Ovary (tissue), 3 donors: ENCODE measurements around the gene AMTN.

Source experiments
- CTCF ChIP-seq, 3 donors: fragments of 450-650 bp in 2 of 3; fragments of 200-600 bp in 1 of 3; IDR thresholded peaks; one replicate each; pipeline versions ENCODE4 v1.5.1 to v1.8.0; 2016 to 2022; ENCODE audit warnings: antibody characterized with exemption in 3 of 3, mild to moderate bottlenecking in 1 of 3
- EP300 ChIP-seq: sonication (generic); formaldehyde crosslinking; IDR thresholded peaks from one replicate; pipeline ENCODE4 v1.6.1; 2017; ENCODE audit warnings: antibody characterized with exemption
- POLR2A ChIP-seq: fragments of 450-650 bp; IDR thresholded peaks from one replicate; pipeline ENCODE4 v1.6.1; 2017; ENCODE audit warnings: antibody characterized with exemption, mild to moderate bottlenecking, moderate library complexity
- donor health status: DM: no; HTN: no; CAD: no.

DNA sequence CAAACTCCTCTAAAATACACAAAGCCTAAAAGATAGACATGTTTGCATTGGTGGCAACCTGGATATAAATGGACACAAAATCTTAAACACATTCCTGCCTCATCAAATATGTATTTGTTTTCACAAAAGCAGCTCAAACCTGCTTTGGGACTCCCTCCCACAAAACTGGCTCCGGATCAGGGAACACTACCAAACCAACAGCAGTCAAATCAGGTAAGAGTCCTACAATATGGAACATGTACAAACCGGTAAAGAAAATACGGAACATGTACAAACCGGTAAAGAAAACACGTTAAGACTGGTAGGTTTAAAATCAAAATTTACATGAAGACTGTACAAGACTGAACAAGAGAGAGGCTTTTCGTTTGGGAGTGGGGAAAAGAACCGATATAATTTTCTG lies 4.3 kb downstream of the AMTN start:
- TF ChIP-seq CTCF (IDR thresholded peaks at IDR 0.05) (no peak), EP300 (no peak), POLR2A (no peak)
